Stomach smooth muscle (tissue), 2 donors: ENCODE results near the gene ARL3.
"Not testable (repeated sequence)": the region's sequence is repeated elsewhere in the genome, so short reads cannot be mapped to it uniquely, and the experiment has no call there.

Experiments
- H3K27ac ChIP-seq: one replicate; pipeline ENCODE4 v1.7.0; 2013; ENCODE audit warnings: mild to moderate bottlenecking, low read length, inconsistent platforms
- H3K27me3 ChIP-seq, 2 donors: one replicate each; pipeline ENCODE4 v1.7.0; 2013; ENCODE audit warnings: low read length in 2 of 2; ENCODE audit not compliant: insufficient read depth in 2 of 2, control insufficient read depth in 1 of 2
- H3K36me3 ChIP-seq, 2 donors: one replicate each; pipeline ENCODE4 v1.7.0; 2013; ENCODE audit warnings: low read length in 2 of 2; ENCODE audit not compliant: control insufficient read depth in 2 of 2, insufficient read depth in 2 of 2
- H3K4me1 ChIP-seq: one replicate; pipeline ENCODE4 v1.7.0; 2013; ENCODE audit warnings: low read length; ENCODE audit not compliant: control insufficient read depth, insufficient read depth
- H3K4me3 ChIP-seq, 2 donors: one replicate each; pipeline ENCODE4 v1.7.0; 2013; ENCODE audit warnings: low read length in 2 of 2
- H3K9ac ChIP-seq, 2 donors: one replicate each; pipeline ENCODE4 v1.7.0; 2013; ENCODE audit warnings: low read length in 2 of 2, mild to moderate bottlenecking in 1 of 2
- H3K9me3 ChIP-seq, 2 donors: one replicate each; pipeline ENCODE4 v1.7.0; 2013; ENCODE audit warnings: low read length in 2 of 2; ENCODE audit not compliant: control insufficient read depth in 2 of 2
- donor health status: healthy.
- donor health status: Pancreatic carcinoma.

Gene ARL3

DNA sequence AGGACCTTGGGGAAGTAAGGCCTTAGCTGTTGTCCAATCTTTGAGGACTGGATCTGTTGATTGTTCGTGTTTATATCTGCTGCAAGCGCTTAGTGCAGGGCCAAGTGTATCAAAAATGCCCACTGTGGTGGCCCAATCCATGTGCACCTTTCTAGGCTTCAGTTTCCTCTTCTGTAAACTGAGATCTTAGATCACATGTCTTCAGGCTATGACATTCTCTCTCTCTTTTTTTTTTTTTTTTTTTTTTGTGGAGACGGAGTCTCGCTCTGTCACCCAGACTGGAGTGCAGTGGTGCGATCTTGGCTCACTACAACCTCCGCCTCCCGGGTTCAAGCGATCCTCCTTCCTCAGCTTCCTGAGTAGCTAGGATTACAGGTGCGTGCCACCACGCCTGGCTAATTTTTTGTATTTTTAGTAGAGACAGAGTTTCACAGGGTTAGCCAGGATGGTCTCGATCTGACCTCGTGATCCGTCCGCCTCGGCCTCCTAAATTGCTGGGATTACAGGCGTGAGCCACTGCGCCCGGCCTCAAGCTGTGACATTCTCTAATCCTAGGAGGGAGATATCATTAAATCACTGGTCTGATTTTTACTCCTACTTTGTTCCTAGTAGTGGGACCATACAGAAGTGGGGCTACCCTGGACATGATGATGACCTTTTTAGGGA is 2.8 kb upstream of the ARL3 start:
- H3K4me3 ChIP-seq, H3K9ac ChIP-seq, H3K27me3 ChIP-seq, H3K36me3 ChIP-seq, H3K27ac ChIP-seq, H3K9me3 ChIP-seq: not testable (repeated sequence)
- peaks cover 19% of the 10 kb centered on the region for H3K4me1 ChIP-seq

DNA sequence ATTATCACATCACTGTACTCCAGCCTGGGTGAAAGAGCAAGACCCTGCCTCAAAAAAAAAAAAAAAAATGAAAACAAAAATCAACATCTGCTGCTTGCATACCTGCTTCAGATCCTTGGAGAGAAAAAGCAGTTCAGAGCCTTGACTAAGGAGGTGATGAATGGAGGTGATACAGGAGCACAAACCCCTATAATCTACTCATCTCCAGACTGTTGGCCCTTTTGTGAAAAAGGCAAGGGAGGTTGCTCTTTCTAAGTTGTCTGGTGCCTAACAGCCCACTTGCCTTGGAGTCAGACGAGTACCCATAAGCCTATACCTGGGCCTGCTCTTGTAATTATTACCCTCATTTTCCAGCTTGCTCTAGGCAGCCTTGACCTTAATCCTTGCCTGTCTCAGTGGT is 1.7 kb upstream of the ARL3 start:
- H3K27ac ChIP-seq, result no peak overlapping the region
- H3K9ac ChIP-seq, result no peak overlapping the region
- no peaks in the 10 kb centered on the region for H3K9me3 ChIP-seq
- H3K27me3 ChIP-seq, result no peaks in the 10 kb centered on the region
- no peak overlapping the region for H3K4me3 ChIP-seq
- peaks cover 19% of the 10 kb centered on the region for H3K4me1 ChIP-seq
- H3K36me3 ChIP-seq, result no peaks in the 10 kb centered on the region

DNA sequence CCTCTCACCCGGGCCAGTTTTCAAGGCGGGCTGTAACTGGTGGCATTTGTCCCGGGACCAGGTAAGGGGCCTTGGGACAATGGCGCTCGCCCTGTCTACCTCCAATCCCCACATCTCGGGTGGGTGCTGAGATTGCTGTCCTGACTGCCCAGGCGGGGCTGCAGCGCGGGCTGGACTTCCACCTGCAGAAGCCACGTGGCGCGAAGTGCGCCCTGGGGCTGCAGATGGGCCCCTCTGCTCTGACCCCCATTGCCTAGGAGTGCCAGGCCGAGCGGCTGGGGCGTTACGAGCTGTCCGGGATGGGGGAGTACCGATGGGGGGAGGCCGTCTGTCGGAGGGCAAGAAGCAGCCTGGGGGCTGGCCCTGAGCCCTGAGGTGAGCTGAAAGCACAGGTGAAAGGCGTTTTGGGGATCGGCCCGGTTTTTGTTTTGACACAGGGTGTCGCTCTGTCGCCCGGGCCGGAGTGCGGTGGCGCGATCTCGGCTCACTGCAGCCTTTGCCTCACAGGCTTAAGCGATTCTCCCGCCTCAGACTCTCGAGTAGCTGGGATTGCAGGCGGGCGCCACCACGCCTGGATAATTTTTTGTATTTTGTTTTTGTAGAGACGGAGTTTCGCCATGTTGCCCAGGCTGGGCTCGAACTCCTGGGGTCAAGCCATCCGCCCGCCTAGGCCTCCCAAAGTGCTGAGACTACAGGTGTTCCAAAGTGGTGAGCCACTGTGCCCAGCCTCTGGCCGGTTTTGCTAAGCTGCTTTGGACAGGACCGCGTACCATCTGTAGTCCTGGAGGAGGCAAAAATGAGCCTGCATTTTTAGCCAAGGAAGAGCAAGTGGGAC is 641 bp upstream of the ARL3 start, which contains the start of gene SFXN2:
Gene SFXN2, plus strand, starts transcription at position 16 of the 835 bp plus-strand sequence. CDS start 12,001 bp downstream, outside the sequence.
- peaks cover 19% of the 10 kb centered on the region for H3K4me1 ChIP-seq
- H3K27ac ChIP-seq, result peak within 1 kb of the TSS; percentile 67
- no peaks in the 10 kb centered on the region for H3K27me3 ChIP-seq
- peak within 1 kb of the TSS; percentile 73 to 79 for H3K9ac ChIP-seq
- no peaks in the 10 kb centered on the region for H3K36me3 ChIP-seq
- no peaks in the 10 kb centered on the region for H3K9me3 ChIP-seq
- H3K4me3 ChIP-seq, result peak within 1 kb of the TSS; percentile 92 to 94

DNA sequence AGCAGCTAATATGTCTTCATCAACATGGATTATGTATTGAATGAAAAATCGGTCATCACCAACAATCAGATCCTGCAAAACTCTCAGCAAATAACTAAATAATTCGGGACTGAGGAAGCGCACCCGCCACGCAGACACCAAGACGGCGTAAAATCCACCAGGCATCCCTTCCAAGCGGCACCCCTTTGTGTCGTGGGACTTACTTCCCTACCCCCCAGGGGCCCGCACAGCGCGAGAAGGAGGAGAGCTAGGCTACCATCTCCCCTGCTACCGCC is 721 bp downstream of the ARL3 start:
- Histone ChIP-seq H3K27me3 (no peaks in the 10 kb centered on the region), H3K9ac (peak overlapping the region; percentile 73 to 79), H3K9me3 (no peaks in the 10 kb centered on the region)

DNA sequence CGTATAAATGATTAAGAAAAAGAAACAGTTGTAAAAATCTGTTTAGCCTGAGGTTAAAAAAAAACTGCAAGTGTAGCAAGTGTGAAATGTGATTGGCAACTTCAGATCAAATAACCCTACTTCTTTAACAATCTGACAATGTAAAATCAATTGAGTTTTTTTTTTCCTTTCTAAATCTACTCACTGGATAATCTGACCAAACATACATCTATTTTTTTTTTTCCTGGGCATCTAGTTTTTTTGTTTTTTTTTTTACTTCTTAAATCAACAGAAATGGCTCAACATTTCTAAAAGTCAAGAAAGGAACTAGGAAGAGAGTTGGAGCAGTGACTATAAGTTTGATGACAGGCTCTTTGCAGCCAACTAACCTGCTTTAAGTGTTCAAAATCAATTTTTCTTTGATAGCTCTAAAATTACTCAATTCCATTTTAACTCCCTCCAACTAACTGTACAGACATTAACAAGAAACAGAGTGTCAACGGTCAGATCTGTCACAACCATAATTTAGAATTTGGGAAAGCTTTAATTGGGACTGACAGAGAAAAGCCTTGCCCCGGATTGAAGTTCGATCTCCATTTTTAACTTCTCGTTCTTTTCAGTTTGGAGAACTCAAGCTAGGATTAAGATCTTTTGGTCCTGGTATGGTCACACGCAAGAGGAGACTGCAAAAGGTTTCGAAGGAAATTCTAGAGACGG is 1.2 kb downstream of the ARL3 start:
- Histone ChIP-seq H3K36me3 (no peaks in the 10 kb centered on the region), H3K9me3 (no peaks in the 10 kb centered on the region), H3K4me3 (peak overlapping the region; percentile 92 to 94), H3K9ac (peak overlapping the region; percentile 73 to 79), H3K27me3 (no peaks in the 10 kb centered on the region), H3K4me1 (peaks cover 13% of the 10 kb centered on the region), H3K27ac (peak overlapping the region; percentile 67)

More for the DNA sequence above, 721 bp downstream of the ARL3 start:
- H3K36me3 ChIP-seq, result no peaks in the 10 kb centered on the region
- H3K4me3 ChIP-seq, result peak overlapping the region; percentile 92 to 94
- peaks cover 18% of the 10 kb centered on the region for H3K4me1 ChIP-seq
- peak overlapping the region; percentile 67 for H3K27ac ChIP-seq

DNA sequence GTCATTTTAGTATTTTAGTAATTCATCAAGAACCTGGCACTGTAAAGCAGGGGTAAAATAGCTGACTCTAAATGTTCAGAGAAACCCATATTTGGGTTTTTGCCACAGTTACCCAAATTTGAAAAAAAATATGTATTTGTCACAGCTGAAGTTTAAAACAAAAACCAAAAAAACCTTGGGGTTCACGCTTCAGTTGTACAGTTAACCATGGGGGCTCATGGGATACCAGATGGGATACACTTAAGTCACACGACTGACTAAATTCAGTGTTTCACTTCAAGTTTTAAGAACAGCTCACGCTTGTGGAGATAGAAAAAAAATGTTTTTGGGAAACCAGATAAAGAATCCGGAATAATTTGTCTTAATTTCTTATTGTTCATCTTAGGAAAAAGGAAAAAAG is 2.1 kb downstream of the ARL3 start:
- Histone ChIP-seq H3K27me3 (no peaks in the 10 kb centered on the region), H3K27ac (no peak overlapping the region), H3K4me1 (peaks cover 13% of the 10 kb centered on the region), H3K9me3 (no peaks in the 10 kb centered on the region), H3K36me3 (no peaks in the 10 kb centered on the region), H3K4me3 (no peak overlapping the region), H3K9ac (no peak overlapping the region)

DNA sequence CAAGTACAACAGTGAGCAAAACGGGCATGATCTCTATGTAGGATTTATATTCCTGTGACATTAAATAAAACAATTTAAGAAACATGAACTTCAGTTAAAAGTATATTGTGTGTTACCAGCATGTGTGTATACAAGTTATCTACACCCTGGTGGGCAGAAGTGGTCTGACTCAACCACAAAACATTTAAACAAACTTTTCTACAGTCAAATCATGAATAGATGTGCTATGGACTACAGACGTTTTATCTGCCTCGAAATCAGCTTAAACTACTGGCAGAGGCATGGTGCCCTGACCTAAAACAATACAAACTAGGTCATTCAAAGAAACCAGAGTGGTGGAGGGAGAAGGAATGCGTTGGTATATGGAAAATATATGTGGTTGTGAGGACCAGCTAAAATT is 3.6 kb downstream of the ARL3 start:
- Histone ChIP-seq H3K27me3 (no peaks in the 10 kb centered on the region), H3K27ac (no peak overlapping the region), H3K36me3 (no peaks in the 10 kb centered on the region), H3K4me3 (no peak overlapping the region), H3K4me1 (peaks cover 13% of the 10 kb centered on the region), H3K9me3 (no peaks in the 10 kb centered on the region), H3K9ac (no peak overlapping the region)

DNA sequence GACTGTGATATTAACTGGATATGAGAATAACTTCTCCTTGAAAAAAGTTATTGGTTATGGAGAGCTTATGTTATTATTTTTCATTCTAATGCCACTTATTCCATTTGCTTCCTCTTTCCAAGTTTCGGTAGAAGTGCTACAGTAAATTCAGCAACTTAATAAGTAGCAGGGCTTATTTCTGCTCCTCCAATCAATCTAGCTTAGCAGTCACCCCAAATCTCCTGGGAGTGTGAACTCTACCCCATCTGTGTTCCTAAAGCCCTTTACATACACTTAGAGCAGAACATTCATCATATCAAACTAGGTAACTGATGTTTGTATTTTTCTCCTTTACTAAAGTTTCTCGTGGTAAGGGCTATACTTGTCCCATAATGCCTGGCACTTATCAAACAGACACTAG is 8.7 kb downstream of the ARL3 start:
- no peak overlapping the region for H3K4me3 ChIP-seq
- H3K4me1 ChIP-seq, result no peaks in the 10 kb centered on the region
- peaks cover 0 to 5% of the 10 kb centered on the region in 2 donors for H3K36me3 ChIP-seq
- H3K27ac ChIP-seq, result no peak overlapping the region
- H3K27me3 ChIP-seq, result no peaks in the 10 kb centered on the region
- no peaks in the 10 kb centered on the region for H3K9me3 ChIP-seq
- no peak overlapping the region for H3K9ac ChIP-seq

DNA sequence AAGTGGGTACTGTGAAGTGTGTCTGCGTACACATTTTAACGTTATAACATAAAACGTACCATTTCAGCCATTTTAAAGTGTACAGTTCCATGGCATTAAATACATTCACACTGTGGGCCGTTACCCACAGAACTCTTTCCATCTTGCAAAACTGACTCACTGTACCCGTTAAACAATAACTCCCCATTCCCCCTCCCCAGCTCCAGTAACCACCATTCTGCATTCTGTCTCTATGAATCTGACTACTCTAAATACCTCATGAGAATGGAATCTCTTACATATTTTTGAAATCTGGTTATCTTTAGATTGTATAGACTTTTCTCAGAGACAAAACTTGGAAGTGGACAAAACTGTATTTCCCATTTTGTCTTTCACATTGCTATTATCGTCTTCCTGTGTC is 9.3 kb downstream of the ARL3 start:
- no peak overlapping the region for H3K4me3 ChIP-seq
- H3K27ac ChIP-seq, result no peak overlapping the region
- peaks cover 0 to 5% of the 10 kb centered on the region in 2 donors for H3K36me3 ChIP-seq
- no peaks in the 10 kb centered on the region for H3K27me3 ChIP-seq
- H3K9me3 ChIP-seq, result no peaks in the 10 kb centered on the region
- no peaks in the 10 kb centered on the region for H3K4me1 ChIP-seq
- no peak overlapping the region for H3K9ac ChIP-seq

DNA sequence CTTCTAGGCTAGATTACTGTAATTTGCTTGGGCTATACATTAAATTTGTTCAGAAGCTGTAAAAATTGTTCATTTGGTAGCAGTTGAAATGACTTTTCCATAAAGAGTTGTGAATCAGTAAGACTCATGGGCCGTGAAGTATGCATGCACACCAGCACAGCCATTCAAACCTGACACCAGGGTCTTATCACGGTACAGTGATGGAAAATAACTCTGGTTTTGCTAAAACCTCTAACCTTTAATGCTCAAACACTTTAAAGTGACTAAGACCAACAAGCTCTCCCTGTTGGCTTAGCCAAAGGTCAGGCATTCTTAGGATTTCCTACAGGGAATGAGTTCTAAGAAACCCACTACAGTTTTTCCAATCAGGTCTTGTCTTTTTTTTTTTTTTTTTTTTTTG is 11.5 kb downstream of the ARL3 start:
- Histone ChIP-seq H3K4me3 (no peak overlapping the region), H3K36me3 (peaks cover 14 to 17% of the 10 kb centered on the region in 2 donors), H3K27ac (no peak overlapping the region), H3K9ac (no peak overlapping the region), H3K4me1 (no peaks in the 10 kb centered on the region), H3K27me3 (no peaks in the 10 kb centered on the region), H3K9me3 (no peaks in the 10 kb centered on the region)
